Natural killer cell (primary cell): ENCODE results near the gene SYCE3. TPM values are rescaled to one million over a fixed set of nuclear protein-coding genes. Genes with fewer than 3 reads are reported as not detected.
A peak's percentile ranks its signal among the peaks of the same experiment; 100 is the strongest.

Experiments used
- ATAC-seq, 3 donors: fragments of 150-1000 bp in 2 of 3; fragments of 200-7000 bp in 1 of 3; cut with Tn5 transposase; 1 replicate in 1 of 3; 2 replicates in 2 of 3; pipeline ENCODE4 v1.10.0; 2021; ENCODE audit warnings: mild to moderate bottlenecking in 2 of 3, moderate library complexity in 2 of 3
- DNase-seq, 2 donors: peaks; one replicate each; pipeline versions ENCODE4 v3.0.0 to v3.0.0-alpha.2; 2013 to 2021; ENCODE audit warnings: mixed read lengths in 1 of 2
- H3K27ac ChIP-seq: one replicate; pipeline ENCODE4 v1.5.1; 2013; ENCODE audit warnings: mild to moderate bottlenecking, low read length
- H3K27me3 ChIP-seq: one replicate; pipeline ENCODE4 v1.6.1; 2013; ENCODE audit warnings: low read length; ENCODE audit not compliant: control insufficient read depth, insufficient read depth
- H3K36me3 ChIP-seq: one replicate; pipeline ENCODE4 v1.6.1; 2013; ENCODE audit warnings: low read length; ENCODE audit not compliant: control insufficient read depth, insufficient read depth
- H3K4me1 ChIP-seq: one replicate; pipeline ENCODE4 v1.6.1; 2013; ENCODE audit warnings: low read length; ENCODE audit not compliant: control insufficient read depth, insufficient read depth
- H3K4me3 ChIP-seq: one replicate; pipeline ENCODE4 v1.5.1; 2013; ENCODE audit warnings: low read length
- H3K9me3 ChIP-seq: one replicate; pipeline ENCODE4 v1.6.1; 2013; ENCODE audit warnings: low read length; ENCODE audit not compliant: control insufficient read depth, insufficient read depth
- H3K27ac Mint-ChIP-seq, 2 donors: one replicate each; pipeline ENCODE4 v1.8.0; 2022; ENCODE audit warnings: mild to moderate bottlenecking in 2 of 2, mixed read lengths in 2 of 2, moderate library complexity in 1 of 2
- H3K27me3 Mint-ChIP-seq, 2 donors: one replicate each; pipeline ENCODE4 v1.8.0; 2022; ENCODE audit warnings: low read depth in 2 of 2, mixed read lengths in 2 of 2
- H3K36me3 Mint-ChIP-seq: one replicate; pipeline ENCODE4 v1.8.0; 2022; ENCODE audit warnings: mixed read lengths
- H3K4me1 Mint-ChIP-seq, 2 donors: one replicate each; pipeline ENCODE4 v1.8.0; 2022; ENCODE audit warnings: mixed read lengths in 2 of 2
- H3K4me3 Mint-ChIP-seq: one replicate; pipeline ENCODE4 v1.8.0; 2022; ENCODE audit warnings: mild to moderate bottlenecking, moderate library complexity, mixed read lengths
- H3K9me3 Mint-ChIP-seq, 2 donors: one replicate each; pipeline ENCODE4 v1.8.0; 2022; ENCODE audit warnings: mixed read lengths in 2 of 2
- WGBS: methylation state at CpG from one replicate; pipeline ENCODE4 v1.1.7; 2013; ENCODE audit warnings: missing lambda C conversion rate; ENCODE audit not compliant: insufficient coverage; 5-methylcytosine and 5-hydroxymethylcytosine counted together
- intact Hi-C: fragments of 100-400 bp; cut with micrococcal nuclease; formaldehyde crosslinking; loops from one replicate; pipeline ENCODE4 v1.14.2; 2022
- total RNA-seq, 4 donors: library from RNA; stranded (reverse); fragments of 120-200 nt in 1 of 4; gene quantifications; one replicate each; pipeline versions ENCODE4 v1.2.3 to v1.2.4, GENCODE V29; 2013 to 2022
- TF ChIP-seq, protein P1 (sequence below): fragments of 200-600 bp; IDR thresholded peaks from one replicate; pipeline ENCODE4 v1.8.0; 2022; ENCODE audit warnings: antibody characterized with exemption

SYCE3 gene
- total RNA-seq, 3 donors from 2014 or later (not counting 1 experiment from before 2014, with no cell fraction given) = not detected

DNA sequence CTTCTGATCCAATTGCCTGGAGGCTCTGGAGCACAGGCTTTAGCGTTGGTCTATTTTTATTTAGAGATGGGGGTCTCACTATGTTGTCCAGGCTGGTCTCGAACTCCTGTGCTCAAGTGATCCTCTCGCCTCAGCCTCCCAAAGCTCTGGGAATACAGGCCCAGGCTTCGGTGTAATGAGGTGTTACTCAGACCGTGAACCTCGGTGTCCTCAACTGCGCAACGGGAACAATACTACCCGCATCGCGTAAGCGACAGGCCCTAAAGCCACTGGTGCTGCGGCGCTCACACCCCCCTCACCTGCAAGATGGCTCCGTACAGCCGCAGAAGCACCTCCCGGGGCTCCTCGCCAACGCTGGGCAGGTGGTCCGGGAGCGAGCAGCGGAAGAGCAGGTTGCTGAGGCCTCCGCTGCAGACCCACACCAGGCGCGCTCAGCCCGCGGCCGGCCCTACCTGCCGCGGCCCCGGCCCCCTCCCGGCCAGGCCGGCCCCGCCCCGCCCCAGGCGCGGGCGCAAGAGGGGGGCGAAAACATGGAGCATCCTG lies 19.3 kb upstream of the SYCE3 start:
- H3K36me3 ChIP-seq = peaks cover 2% of the 10 kb centered on the region
- WGBS = 7% methylated on average over 39 of the region's 39 CpGs
- no peaks in the 10 kb centered on the region for H3K9me3 ChIP-seq
- peak overlapping the region; percentile 92 for H3K27ac ChIP-seq
- no peaks in the 10 kb centered on the region for H3K36me3 Mint-ChIP-seq
- peaks cover 40% of the 10 kb centered on the region for H3K4me1 ChIP-seq
- TF ChIP-seq, protein P1, sequence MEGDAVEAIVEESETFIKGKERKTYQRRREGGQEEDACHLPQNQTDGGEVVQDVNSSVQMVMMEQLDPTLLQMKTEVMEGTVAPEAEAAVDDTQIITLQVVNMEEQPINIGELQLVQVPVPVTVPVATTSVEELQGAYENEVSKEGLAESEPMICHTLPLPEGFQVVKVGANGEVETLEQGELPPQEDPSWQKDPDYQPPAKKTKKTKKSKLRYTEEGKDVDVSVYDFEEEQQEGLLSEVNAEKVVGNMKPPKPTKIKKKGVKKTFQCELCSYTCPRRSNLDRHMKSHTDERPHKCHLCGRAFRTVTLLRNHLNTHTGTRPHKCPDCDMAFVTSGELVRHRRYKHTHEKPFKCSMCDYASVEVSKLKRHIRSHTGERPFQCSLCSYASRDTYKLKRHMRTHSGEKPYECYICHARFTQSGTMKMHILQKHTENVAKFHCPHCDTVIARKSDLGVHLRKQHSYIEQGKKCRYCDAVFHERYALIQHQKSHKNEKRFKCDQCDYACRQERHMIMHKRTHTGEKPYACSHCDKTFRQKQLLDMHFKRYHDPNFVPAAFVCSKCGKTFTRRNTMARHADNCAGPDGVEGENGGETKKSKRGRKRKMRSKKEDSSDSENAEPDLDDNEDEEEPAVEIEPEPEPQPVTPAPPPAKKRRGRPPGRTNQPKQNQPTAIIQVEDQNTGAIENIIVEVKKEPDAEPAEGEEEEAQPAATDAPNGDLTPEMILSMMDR = no peak
- H3K27me3 Mint-ChIP-seq = no peaks in the 10 kb centered on the region
- peaks cover 0 to 30% of the 10 kb centered on the region in 2 donors for H3K4me1 Mint-ChIP-seq
- ATAC-seq (no peak), DNase-seq (peak in 1 of 2 donors; percentile 63)
- intact Hi-C loops = loop anchor here (5.0 kb wide), 3 partner anchors 40 to 75 kb away; partner anchors contain the start of genes LMF2 and NCAPH2
- peak overlapping the region; percentile 88 to 94 for H3K27ac Mint-ChIP-seq
- no peaks in the 10 kb centered on the region for H3K27me3 ChIP-seq
- peak overlapping the region; percentile 82 for H3K4me3 ChIP-seq
- peak overlapping the region; percentile 91 for H3K4me3 Mint-ChIP-seq
- no peaks in the 10 kb centered on the region for H3K9me3 Mint-ChIP-seq

DNA sequence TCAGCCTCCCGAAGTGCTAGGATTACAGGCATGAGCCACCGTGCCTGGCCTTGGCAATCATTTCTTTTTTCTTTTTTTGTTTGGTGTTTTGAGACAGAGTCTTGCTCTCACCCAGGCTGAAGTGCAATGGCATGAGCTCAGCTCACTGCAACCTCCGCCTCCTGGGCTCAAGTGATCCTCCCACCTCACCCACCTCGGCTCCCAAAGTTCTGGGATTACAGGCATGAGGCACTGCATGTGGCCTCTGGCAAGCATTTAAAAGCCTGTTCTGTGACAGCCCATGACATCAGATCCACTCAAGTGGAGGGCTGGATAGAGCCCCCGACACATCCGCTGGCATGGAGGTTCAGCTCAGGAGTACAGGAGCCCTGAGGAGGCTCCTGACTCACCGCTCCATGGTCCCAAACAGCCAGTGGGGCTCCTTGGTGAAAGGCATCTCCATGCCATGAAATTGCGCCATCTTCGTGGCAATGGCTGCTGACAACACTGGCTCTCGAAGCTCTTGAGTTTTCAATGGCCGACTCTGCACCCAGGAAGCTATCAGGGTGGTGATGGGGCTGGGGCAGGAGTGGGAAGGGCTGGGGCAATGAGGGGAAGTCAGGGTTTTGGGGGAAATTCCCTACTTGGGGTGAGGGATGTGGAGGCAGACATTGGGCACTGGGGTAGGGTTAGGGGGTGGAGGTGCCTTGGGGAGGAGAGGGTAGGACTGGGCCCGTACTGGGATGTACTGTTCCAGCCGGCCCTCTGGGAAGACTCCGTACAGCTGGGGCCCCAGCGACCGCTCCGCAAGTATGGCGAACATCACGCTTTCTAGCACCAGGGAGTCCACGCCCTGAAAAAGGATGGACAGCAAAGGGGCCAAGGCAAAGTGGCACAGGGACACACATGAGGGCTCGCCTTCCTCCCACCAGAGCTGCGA lies 18.6 kb upstream of the SYCE3 start:
- peaks cover 2% of the 10 kb centered on the region for H3K36me3 ChIP-seq
- H3K9me3 ChIP-seq = no peaks in the 10 kb centered on the region
- WGBS = 95% methylated on average over 22 of the region's 22 CpGs
- peak overlapping the region; percentile 82 for H3K4me3 ChIP-seq
- peak overlapping the region; percentile 92 for H3K27ac ChIP-seq
- no peaks in the 10 kb centered on the region for H3K9me3 Mint-ChIP-seq
- no peaks in the 10 kb centered on the region for H3K27me3 Mint-ChIP-seq
- DNase-seq = peak in 1 of 2 donors; percentile 28
- TF ChIP-seq, protein P1 = no peak
- no peaks in the 10 kb centered on the region for H3K27me3 ChIP-seq
- intact Hi-C loops = loop anchor here (5.0 kb wide), 3 partner anchors 39 to 74 kb away; partner anchors contain the start of genes LMF2 and NCAPH2
- H3K36me3 Mint-ChIP-seq = no peaks in the 10 kb centered on the region
- H3K4me1 ChIP-seq = peaks cover 41% of the 10 kb centered on the region
- peak overlapping the region; percentile 88 to 94 for H3K27ac Mint-ChIP-seq
- ATAC-seq = no peak
- peaks cover 0 to 31% of the 10 kb centered on the region in 2 donors for H3K4me1 Mint-ChIP-seq
- peak overlapping the region; percentile 74 for H3K4me3 Mint-ChIP-seq

DNA sequence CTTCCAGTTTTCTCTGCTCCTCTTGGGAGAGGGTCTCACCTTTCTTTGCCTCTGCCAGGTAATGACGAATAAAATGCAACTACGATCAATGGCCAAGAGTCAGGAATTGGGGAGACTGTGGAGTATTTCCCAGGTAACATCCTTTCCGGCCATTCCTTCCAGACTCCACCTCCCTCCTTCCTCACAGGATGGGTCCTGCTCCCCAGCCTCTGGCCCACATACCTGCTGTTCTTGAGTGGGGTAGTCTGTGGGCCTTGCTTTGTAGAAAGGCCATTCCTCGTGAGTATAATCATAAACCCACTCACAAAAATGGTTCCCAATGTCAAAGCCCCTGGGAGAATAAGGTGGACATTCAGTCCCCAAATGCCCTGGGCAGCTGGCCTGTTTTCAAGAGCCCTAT lies 17.0 kb upstream of the SYCE3 start:
- no peaks in the 10 kb centered on the region for H3K36me3 Mint-ChIP-seq
- 100% methylated on average over 3 of the region's 4 CpGs for WGBS

More for the DNA sequence above, 17.0 kb upstream of the SYCE3 start:
- Mint-ChIP-seq H3K4me3 (no peak overlapping the region), H3K27me3 (no peaks in the 10 kb centered on the region), H3K27ac (no peak overlapping the region), H3K4me1 (peaks cover 0 to 31% of the 10 kb centered on the region in 2 donors), H3K9me3 (no peaks in the 10 kb centered on the region)
- TF ChIP-seq, protein P1 = no peak
- Histone ChIP-seq H3K9me3 (no peaks in the 10 kb centered on the region), H3K27ac (no peak overlapping the region), H3K4me1 (peaks cover 41% of the 10 kb centered on the region), H3K4me3 (no peak overlapping the region), H3K27me3 (no peaks in the 10 kb centered on the region), H3K36me3 (peaks cover 2% of the 10 kb centered on the region)
- DNase-seq (no peak), ATAC-seq (no peak)
- intact Hi-C loops = loop anchor here (5.0 kb wide), 3 partner anchors 37 to 72 kb away; partner anchors contain the start of genes LMF2 and NCAPH2
